Measurements from ENCODE around the gene WDR88. TPM values are rescaled to one million over a fixed set of nuclear protein-coding genes. Genes with fewer than 3 reads are reported as not detected.
"Not testable (repeated sequence)": the region's sequence is repeated elsewhere in the genome, so short reads cannot be mapped to it uniquely, and the experiment has no call there.

The WDR88 gene
- total RNA-seq, 2 experiments from 2014 or later = not detected

- Mint-ChIP-seq H3K4me1 (ENCODE audit: low read depth) (no peaks in the 10 kb centered on the region), H3K27me3 (ENCODE audit: low read depth) (peaks cover 20% of the 10 kb centered on the region), H3K27ac (no peak overlapping the region), H3K4me3 (no peak overlapping the region), H3K36me3 (ENCODE audit: low read depth) (no peaks in the 10 kb centered on the region), H3K9me3 (ENCODE audit: insufficient read depth) (no peaks in the 10 kb centered on the region)
- ChIA-PET CTCF (interaction anchor here (0.6 kb wide), 1 partner anchor 85 kb away, joined by 3 read pairs; no protein-coding TSS in a partner anchor), POLR2A (no interaction called here)
- no peak for DNase-seq
- no peak for ATAC-seq
These were observed 88.8 kb downstream of the WDR88 start for GRCh38 chr19:33220735-33221134.

GRCh38 chr19:33221638-33222037 is 89.7 kb downstream of the WDR88 start:
- Mint-ChIP-seq H3K4me1 (ENCODE audit: low read depth) (no peaks in the 10 kb centered on the region), H3K9me3 (ENCODE audit: insufficient read depth) (no peaks in the 10 kb centered on the region), H3K4me3 (no peak overlapping the region), H3K27ac (no peak overlapping the region), H3K36me3 (ENCODE audit: low read depth) (no peaks in the 10 kb centered on the region), H3K27me3 (ENCODE audit: low read depth) (peaks cover 28% of the 10 kb centered on the region)
- no peak for ATAC-seq
- ChIA-PET CTCF (interaction anchor here (0.6 kb wide), 1 partner anchor 86 kb away, joined by 3 read pairs; no protein-coding TSS in a partner anchor), POLR2A (no interaction called here)
- DNase-seq = no peak

GRCh38 chr19:33222255-33222654 is 90.3 kb downstream of the WDR88 start:
- H3K27ac Mint-ChIP-seq; H3K36me3 Mint-ChIP-seq (ENCODE audit: low read depth); H3K4me3 Mint-ChIP-seq; POLR2A ChIA-PET; H3K4me1 Mint-ChIP-seq (ENCODE audit: low read depth); CTCF ChIA-PET; H3K9me3 Mint-ChIP-seq (ENCODE audit: insufficient read depth); ATAC-seq; DNase-seq: not testable (repeated sequence)
- peaks cover 31% of the 10 kb centered on the region for H3K27me3 Mint-ChIP-seq (ENCODE audit: low read depth)

- POLR2A ChIA-PET = no interaction called here
- ATAC-seq (no peak), DNase-seq (no peak)
- peaks cover 49% of the 10 kb centered on the region for H3K27me3 Mint-ChIP-seq (ENCODE audit: low read depth)
- no peak overlapping the region for H3K27ac Mint-ChIP-seq
- H3K9me3 Mint-ChIP-seq (ENCODE audit: insufficient read depth) = peaks cover 16% of the 10 kb centered on the region
- no peaks in the 10 kb centered on the region for H3K4me1 Mint-ChIP-seq (ENCODE audit: low read depth)
- no peak overlapping the region for H3K4me3 Mint-ChIP-seq
- CTCF ChIA-PET = interaction anchor here (1.2 kb wide), 1 partner anchor 11 kb away, joined by 3 read pairs; no protein-coding TSS in a partner anchor
- H3K36me3 Mint-ChIP-seq (ENCODE audit: low read depth) = peaks cover 12% of the 10 kb centered on the region
These were observed 93.0 kb downstream of the WDR88 start for GRCh38 chr19:33224694-33225457.

Other genes with a start within 250 kb of the WDR88 start
- 10 to 100 TPM; 20.0 to 23.2 TPM for gene CEP89, start 160.2 kb upstream of the WDR88 start, total RNA-seq
- gene FAAP24, start 159.9 kb upstream of the WDR88 start, total RNA-seq = 1 to 10 TPM; 8.8 to 8.9 TPM
- gene RHPN2, start 67.2 kb upstream of the WDR88 start, total RNA-seq = 1 to 10 TPM; 2.5 to 3.0 TPM
- gene GPATCH1, start 50.9 kb upstream of the WDR88 start, total RNA-seq = 10 to 100 TPM; 12.7 to 13.6 TPM
- not detected for gene LRP3, start 62.2 kb downstream of the WDR88 start, total RNA-seq
- gene SLC7A10, start 93.7 kb downstream of the WDR88 start, total RNA-seq = not detected
- under 1 TPM in 1 of 2 experiments, not detected in 1; 0.11 TPM for gene CEBPA, start 170.4 kb downstream of the WDR88 start, total RNA-seq
- gene CEBPG, start 241.6 kb downstream of the WDR88 start, total RNA-seq = 10 to 100 TPM; 19.6 to 20.6 TPM